Measurements from ENCODE around the gene GCLC.

The GCLC gene

GRCh38 chr6:53524455-53524815, 20.5 kb downstream of the GCLC start:
- peak; percentile 75 for DNase-seq (ENCODE audit: low read depth)

GRCh38 chr6:53523511-53524454, 21.1 kb downstream of the GCLC start:
- no peak for DNase-seq (ENCODE audit: low read depth)

GRCh38 chr6:53520320-53520928, 24.5 kb downstream of the GCLC start:
- no peak for DNase-seq (ENCODE audit: low read depth)

- DNase-seq (ENCODE audit: low read depth) = no peak
Measured at GRCh38 chr6:53518862-53519261, 26.0 kb downstream of the GCLC start.

- peak; percentile 66 for DNase-seq (ENCODE audit: low read depth)
Measured at GRCh38 chr6:53517021-53517420, 27.9 kb downstream of the GCLC start.

GRCh38 chr6:53514677-53515076, 30.2 kb downstream of the GCLC start:
- DNase-seq (ENCODE audit: low read depth) = no peak

- no peak for DNase-seq (ENCODE audit: low read depth)
Measured at GRCh38 chr6:53513519-53513966, 31.4 kb downstream of the GCLC start.

- DNase-seq (ENCODE audit: low read depth) = no peak
Measured at GRCh38 chr6:53513056-53513455, 31.8 kb downstream of the GCLC start.

GRCh38 chr6:53512626-53513025, 32.3 kb downstream of the GCLC start:
- DNase-seq (ENCODE audit: low read depth) = no peak

- DNase-seq (ENCODE audit: low read depth) = no peak
Measured at GRCh38 chr6:53510746-53511145, 34.2 kb downstream of the GCLC start.

GRCh38 chr6:53506872-53507271, 38.0 kb downstream of the GCLC start:
- DNase-seq (ENCODE audit: low read depth) = no peak

- no peak for DNase-seq (ENCODE audit: low read depth)
Measured at GRCh38 chr6:53504512-53504911, 40.4 kb downstream of the GCLC start.

GRCh38 chr6:53503060-53503459, 41.8 kb downstream of the GCLC start:
- no peak for DNase-seq (ENCODE audit: low read depth)

GRCh38 chr6:53501432-53501831, 43.5 kb downstream of the GCLC start:
- no peak for DNase-seq (ENCODE audit: low read depth)

- no peak for DNase-seq (ENCODE audit: low read depth)
Measured at GRCh38 chr6:53500095-53500494, 44.8 kb downstream of the GCLC start.

- DNase-seq (ENCODE audit: low read depth) = no peak
Measured at GRCh38 chr6:53499094-53499493, 45.8 kb downstream of the GCLC start.

- no peak for DNase-seq (ENCODE audit: low read depth)
Measured at GRCh38 chr6:53498649-53499048, 46.3 kb downstream of the GCLC start.

GRCh38 chr6:53497905-53498304, 47.0 kb downstream of the GCLC start:
- no peak for DNase-seq (ENCODE audit: low read depth)

GRCh38 chr6:53496797-53497375, 48.0 kb downstream of the GCLC start:
- DNase-seq (ENCODE audit: low read depth) = peak; percentile 90

- DNase-seq (ENCODE audit: low read depth) = no peak
Measured at GRCh38 chr6:53495506-53496499, 49.1 kb downstream of the GCLC start.

- DNase-seq (ENCODE audit: low read depth) = peak; percentile 20
Measured at GRCh38 chr6:53494076-53494475, 50.8 kb downstream of the GCLC start.

GRCh38 chr6:53493635-53494025, 51.3 kb downstream of the GCLC start:
- no peak for DNase-seq (ENCODE audit: low read depth)

All from ELR (cell line).